MCF 10A (cell line): ENCODE results near the gene MYL11. TPM values are rescaled to one million over a fixed set of nuclear protein-coding genes. Genes with fewer than 3 reads are reported as not detected.

ENCODE experiments used
- BruUV-seq: library from RNA; stranded (reverse); fragments of 400-500 nt; replicated peaks from 2 replicates; lab custom pipeline; 2021; lab: Mats Ljungman, UMichigan
- CTCF ChIA-PET: fragments of 300-600 bp; sonication (Branson Sonifier 250); formaldehyde crosslinking; extraction: SDS; loops from one replicate; lab custom pipeline; 2021; ENCODE audit warnings: antibody characterized with exemption, inconsistent platforms; lab: Yijun Ruan, JAX
- POLR2A ChIA-PET: fragments of 300-600, 350-650 bp; sonication (Branson Sonifier 250); formaldehyde crosslinking; extraction: SDS; loops from one replicate; lab custom pipeline; 2020; ENCODE audit warnings: antibody characterized with exemption, inconsistent platforms; lab: Yijun Ruan, JAX
- DNase-seq: peaks from one replicate; pipeline ENCODE4 v3.0.0-alpha.2; 2018; ENCODE audit not compliant: unreplicated experiment
- H3K27ac Mint-ChIP-seq: one replicate; pipeline ENCODE4 v1.8.0; 2022; ENCODE audit warnings: mild to moderate bottlenecking, low read depth, mixed read lengths; ENCODE audit not compliant: unreplicated experiment
- H3K27me3 Mint-ChIP-seq: one replicate; pipeline ENCODE4 v1.8.0; 2022; ENCODE audit warnings: mixed read lengths; ENCODE audit not compliant: insufficient read depth, unreplicated experiment
- H3K36me3 Mint-ChIP-seq: one replicate; pipeline ENCODE4 v1.8.0; 2022; ENCODE audit warnings: mild to moderate bottlenecking, moderate library complexity, mixed read lengths; ENCODE audit not compliant: insufficient read depth, unreplicated experiment
- H3K4me1 Mint-ChIP-seq: one replicate; pipeline ENCODE4 v1.8.0; 2022; ENCODE audit warnings: mixed read lengths; ENCODE audit not compliant: insufficient read depth, unreplicated experiment
- H3K4me3 Mint-ChIP-seq: one replicate; pipeline ENCODE4 v1.8.0; 2022; ENCODE audit warnings: mild to moderate bottlenecking, moderate library complexity, mixed read lengths; ENCODE audit not compliant: unreplicated experiment
- H3K9me3 Mint-ChIP-seq: one replicate; pipeline ENCODE4 v1.8.0; 2022; ENCODE audit warnings: mixed read lengths; ENCODE audit not compliant: unreplicated experiment
- CTCF ChIP-seq: fragments of 200-600 bp; IDR thresholded peaks from one replicate; pipeline ENCODE4 v1.8.0; 2022; ENCODE audit warnings: antibody characterized with exemption, mild to moderate bottlenecking; ENCODE audit not compliant: unreplicated experiment
- intact Hi-C: fragments of 100-400 bp; cut with micrococcal nuclease; formaldehyde crosslinking; loops from 2 replicates; pipeline ENCODE4 v1.14.1; 2022
- total RNA-seq: library from RNA; stranded (reverse); gene quantifications from 2 replicates; pipeline ENCODE4 v1.2.3, GENCODE V29; 2022

The MYL11 gene
- total RNA-seq, 1 experiment from 2014 or later: 1.6 TPM

- H3K4me1 Mint-ChIP-seq: peaks cover 7% of the 10 kb centered on the region
- no peaks in the 10 kb centered on the region for H3K9me3 Mint-ChIP-seq
- H3K27me3 Mint-ChIP-seq: no peaks in the 10 kb centered on the region
- ChIA-PET POLR2A (interaction anchor here (0.7 to 4.8 kb wide), 6 partner anchors 10 to 160 kb away, joined by 3 to 66 read pairs (median 4); partner anchors contain the start of genes CD2BP2 and ZNF771), CTCF (no interaction called here)
- no peak for TF ChIP-seq CTCF
- H3K27ac Mint-ChIP-seq: no peak overlapping the region
- intact Hi-C loops: no loop called here
- no peak for DNase-seq
- BruUV-seq: no TSS peak
- H3K36me3 Mint-ChIP-seq: no peaks in the 10 kb centered on the region
- H3K4me3 Mint-ChIP-seq: peak overlapping the region; percentile 83
Observed at GRCh38 chr16:30397056-30397455, 22.5 kb downstream of the MYL11 start.

GRCh38 chr16:30397776-30398660 lies 23.4 kb downstream of the MYL11 start:
- no peak for TF ChIP-seq CTCF
- no peak for DNase-seq
- BruUV-seq: no TSS peak
- H3K27me3 Mint-ChIP-seq: no peaks in the 10 kb centered on the region
- H3K4me3 Mint-ChIP-seq: no peak overlapping the region
- H3K9me3 Mint-ChIP-seq: no peaks in the 10 kb centered on the region
- POLR2A ChIA-PET: interaction anchor here (0.7 to 4.8 kb wide), 4 partner anchors 9 to 159 kb away, joined by 3 to 66 read pairs (median 4); partner anchors contain the start of genes CD2BP2 and ZNF771
- CTCF ChIA-PET: interaction anchor here (0.8 to 2.7 kb wide), 3 partner anchors 11 to 231 kb away, joined by 3 to 13 read pairs (median 5); no protein-coding TSS in a partner anchor
- intact Hi-C loops: no loop called here
- H3K36me3 Mint-ChIP-seq: no peaks in the 10 kb centered on the region
- H3K27ac Mint-ChIP-seq: no peak overlapping the region
- peaks cover 7% of the 10 kb centered on the region for H3K4me1 Mint-ChIP-seq

GRCh38 chr16:30398661-30399434 lies 24.2 kb downstream of the MYL11 start:
- H3K27me3 Mint-ChIP-seq: peaks cover 3% of the 10 kb centered on the region
- H3K27ac Mint-ChIP-seq: peak overlapping the region; percentile 27
- intact Hi-C loops: no loop called here
- H3K9me3 Mint-ChIP-seq: no peaks in the 10 kb centered on the region
- no TSS peak for BruUV-seq
- H3K4me1 Mint-ChIP-seq: peaks cover 7% of the 10 kb centered on the region
- POLR2A ChIA-PET: interaction anchor here (0.7 to 1.3 kb wide), 4 partner anchors 21 to 212 kb away, joined by 3 to 6 read pairs (median 4); partner anchors contain the start of genes CD2BP2, DCTPP1 and ZNF689
- CTCF ChIA-PET: interaction anchor here (0.6 to 2.7 kb wide), 4 partner anchors 10 to 231 kb away, joined by 3 to 13 read pairs (median 4); no protein-coding TSS in a partner anchor
- H3K36me3 Mint-ChIP-seq: no peaks in the 10 kb centered on the region
- TF ChIP-seq CTCF: no peak
- H3K4me3 Mint-ChIP-seq: no peak overlapping the region
- DNase-seq: no peak
